Smooth muscle cell (in vitro differentiated cells): ENCODE results near the gene BIK. TPM values are rescaled to one million over a fixed set of nuclear protein-coding genes. Genes with fewer than 3 reads are reported as not detected.

Experiments
- DNase-seq: peaks from one replicate; lab custom pipeline; 2025; ENCODE audit not compliant: unreplicated experiment; lab: John Stamatoyannopoulos, UW
- H2AFZ ChIP-seq: fragments of 200-600 bp; sonication (generic); 2 replicates; pipeline ENCODE4 v1.6.0; 2016; ENCODE audit warnings: antibody characterized with exemption, low read depth, mild to moderate bottlenecking
- H3F3A ChIP-seq: fragments of 200-600 bp; sonication (generic); 2 replicates; pipeline ENCODE4 v1.6.0; 2017; ENCODE audit warnings: antibody characterized with exemption, low read depth
- H3K27ac ChIP-seq: fragments of 200-600 bp; sonication (generic); 2 replicates; pipeline ENCODE4 v1.5.1; 2016; ENCODE audit warnings: low read depth, mild to moderate bottlenecking
- H3K27me3 ChIP-seq: fragments of 200-600 bp; sonication (generic); 2 replicates; pipeline ENCODE4 v1.6.1; 2016; ENCODE audit warnings: low read depth, mild to moderate bottlenecking
- H3K36me3 ChIP-seq: fragments of 200-600 bp; sonication (generic); 2 replicates; pipeline ENCODE4 v1.5.1; 2016; ENCODE audit warnings: low read depth
- H3K4me1 ChIP-seq: fragments of 200-600 bp; sonication (generic); 2 replicates; pipeline ENCODE4 v1.5.1; 2016; ENCODE audit warnings: low read depth
- H3K4me2 ChIP-seq: fragments of 200-600 bp; sonication (generic); 2 replicates; pipeline ENCODE4 v1.6.0; 2016; ENCODE audit warnings: mild to moderate bottlenecking
- H3K4me3 ChIP-seq: fragments of 200-600 bp; sonication (generic); 2 replicates; pipeline ENCODE4 v1.5.1; 2016; ENCODE audit warnings: mild to moderate bottlenecking
- H3K79me2 ChIP-seq: fragments of 200-600 bp; sonication (generic); 2 replicates; pipeline ENCODE4 v1.6.0; 2016; ENCODE audit warnings: low read depth, mild to moderate bottlenecking
- H3K9ac ChIP-seq: fragments of 200-600 bp; sonication (generic); 2 replicates; pipeline ENCODE4 v1.6.0; 2016; ENCODE audit warnings: low read depth
- H3K9me3 ChIP-seq: fragments of 200-600 bp; sonication (generic); replicated peaks from 2 replicates; pipeline ENCODE4 v1.5.1; 2016; ENCODE audit warnings: low read depth
- H4K20me1 ChIP-seq: fragments of 200-600 bp; sonication (generic); 2 replicates; pipeline ENCODE4 v1.6.0; 2016; ENCODE audit warnings: low read depth
- CTCF ChIP-seq: fragments of 200-600 bp; sonication (generic); IDR thresholded peaks from 2 replicates; pipeline ENCODE4 v1.5.1; 2017; ENCODE audit warnings: borderline replicate concordance, mild to moderate bottlenecking, antibody characterized with exemption; ENCODE audit not compliant: insufficient read depth, poor library complexity, severe bottlenecking
- WGBS: methylation state at CpG from one replicate; pipeline ENCODE4 v1.1.7; 2016; ENCODE audit warnings: low lambda C conversion rate; 5-methylcytosine and 5-hydroxymethylcytosine counted together
- polyA plus RNA-seq: library from polyadenylated mRNA; unstranded; fragments of >200 nt; fragmentation: Nextera tagmentation; extraction: Ambion mirVana; gene quantifications from 2 replicates; pipeline ENCODE4 v1.2.1, GENCODE V29; 2016
- total RNA-seq: library from RNA; depleted of rRNA; stranded (reverse); fragments of >200 nt; gene quantifications from 2 replicates; pipeline ENCODE4 v1.2.3, GENCODE V29; 2014

The BIK gene
- total and polyA plus RNA-seq, 2 experiments from 2014 or later, result 1.9 to 3.9 TPM

DNA sequence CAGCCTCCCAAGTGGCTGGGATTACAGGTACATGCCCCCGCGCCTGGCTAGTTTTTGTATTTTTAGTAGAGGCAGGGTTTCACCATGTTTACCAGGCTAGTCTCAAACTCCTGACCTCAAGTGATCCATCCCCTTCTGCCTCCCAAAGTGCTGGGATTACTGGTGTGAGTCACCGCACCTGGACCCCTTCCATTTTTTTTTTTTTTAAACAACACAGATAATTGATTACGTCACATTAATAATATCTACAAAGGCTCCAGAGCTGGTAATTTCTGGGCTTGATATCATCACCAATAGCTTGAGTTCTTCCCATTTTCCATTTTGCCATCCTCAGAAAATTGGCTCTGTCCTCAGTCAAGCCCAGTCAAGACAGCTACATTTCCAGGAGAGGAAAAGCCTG lies 28.6 kb upstream of the BIK start:
- Histone ChIP-seq H3K27me3 (no peaks in the 10 kb centered on the region), H3K27ac (no peak overlapping the region), H3F3A (no peaks in the 10 kb centered on the region), H3K4me3 (no peak overlapping the region), H3K79me2 (no peaks in the 10 kb centered on the region), H3K4me2 (no peak overlapping the region), H2AFZ (no peak overlapping the region), H3K9me3 (no peaks in the 10 kb centered on the region), H3K9ac (no peak overlapping the region), H4K20me1 (no peaks in the 10 kb centered on the region), H3K36me3 (no peaks in the 10 kb centered on the region), H3K4me1 (no peaks in the 10 kb centered on the region)
- no peak for DNase-seq
- no peak for TF ChIP-seq CTCF
- 100% methylated on average over 4 of the region's 4 CpGs for WGBS

- 88% methylated on average over 19 of the region's 19 CpGs for WGBS
- H3K4me1 ChIP-seq, result no peaks in the 10 kb centered on the region
- no peaks in the 10 kb centered on the region for H4K20me1 ChIP-seq
- TF ChIP-seq CTCF, result no peak
- no peak overlapping the region for H2AFZ ChIP-seq
- H3K9ac ChIP-seq, result no peak overlapping the region
- no peaks in the 10 kb centered on the region for H3K9me3 ChIP-seq
- H3F3A ChIP-seq, result no peaks in the 10 kb centered on the region
- no peaks in the 10 kb centered on the region for H3K79me2 ChIP-seq
- H3K4me3 ChIP-seq, result no peak overlapping the region
- H3K36me3 ChIP-seq, result no peaks in the 10 kb centered on the region
- H3K4me2 ChIP-seq, result no peak overlapping the region
- H3K27me3 ChIP-seq, result no peaks in the 10 kb centered on the region
- no peak overlapping the region for H3K27ac ChIP-seq
- no peak for DNase-seq
Observed at GRCh38 chr22:43085658-43086606, 24.6 kb upstream of the BIK start.

GRCh38 chr22:43088627-43088983 lies 21.9 kb upstream of the BIK start:
- Histone ChIP-seq H3K9me3 (no peaks in the 10 kb centered on the region), H2AFZ (peak overlapping the region; percentile 90), H3F3A (no peaks in the 10 kb centered on the region), H3K4me1 (no peaks in the 10 kb centered on the region), H3K9ac (peak overlapping the region; percentile 30), H3K36me3 (no peaks in the 10 kb centered on the region), H3K4me3 (peak overlapping the region; percentile 75), H3K79me2 (no peaks in the 10 kb centered on the region), H3K27me3 (no peaks in the 10 kb centered on the region), H3K4me2 (peak overlapping the region; percentile 88), H3K27ac (no peak overlapping the region), H4K20me1 (no peaks in the 10 kb centered on the region)
- DNase-seq, result no peak
- TF ChIP-seq CTCF, result no peak
- WGBS, result 70% methylated on average over 9 of the region's 9 CpGs
